Heart left ventricle (tissue), 13 donors: Measurements from ENCODE around the gene TROAP.

Experiments
- CTCF ChIP-seq, 12 donors: fragments of 200-600 bp; sonication (generic) in 4 of 12; IDR thresholded peaks; one replicate each; pipeline versions ENCODE4 v1.5.0 to v1.8.0; 2018 to 2022; ENCODE audit warnings: antibody characterized with exemption in 12 of 12, mild to moderate bottlenecking in 5 of 12
- POLR2A ChIP-seq, 2 donors: fragments of 450-650 bp; IDR thresholded peaks; one replicate each; pipeline ENCODE4 v1.6.1; 2017; ENCODE audit warnings: antibody characterized with exemption in 2 of 2, mild to moderate bottlenecking in 2 of 2, moderate library complexity in 2 of 2
- donor health status: ischemic (EF 13 %, LVEDD 7.1; RV severe dilation, severe dysfunction).
- donor health status: DM: no; HTN: yes; CAD: no.
- donor health status: DM: no; HTN: no; CAD: no.
- donor health status: ischemic (EF 25% LVEDD 6.9; RV normal size, moderate dysfunction).
- donor health status: ischemic (EF 25% LVEDD 5.7; RV mildly dilated, moderate dysfunction).
- donor health status: ischemic (EF 35%, LVEDD 5.7; RV mildly dilated, moderate dysfunction).
- donor health status: nonischemic (EF 11% LVEDD 7.7; RV severe dilation, severe dysfunction).
- donor health status: DM: yes; HTN: yes; CAD: no.
- donor health status: PGD.
- donor health status: ischemic (EF 29% LVEDD 5.4; RV normal size, mild dysfunction).
- donor health status: nonischemic (EF 23%, LVEDD 6.1; RV moderate dilation, normal function).

GRCh38 chr12:49273726-49274395, 49.2 kb upstream of the TROAP start:
- TF ChIP-seq CTCF (IDR thresholded peaks at IDR 0.05), result no peak
- no peak for TF ChIP-seq POLR2A (IDR thresholded peaks at IDR 0.05)
